Subcutaneous abdominal adipose tissue (tissue), 5 donors: ENCODE measurements around the gene ANKRD10.

Experiments used
- H3K27ac ChIP-seq: one replicate; pipeline ENCODE4 v1.7.0; 2013; ENCODE audit warnings: low read depth, mild to moderate bottlenecking, inconsistent platforms, low read length, moderate library complexity
- H3K27me3 ChIP-seq, 5 donors: one replicate each; pipeline ENCODE4 v1.7.0; 2013; ENCODE audit warnings: low read length in 5 of 5, inconsistent platforms in 1 of 5; ENCODE audit not compliant: control insufficient read depth in 5 of 5, insufficient read depth in 4 of 5
- H3K36me3 ChIP-seq, 5 donors: one replicate each; pipeline ENCODE4 v1.7.0; 2013; ENCODE audit warnings: low read length in 5 of 5; ENCODE audit not compliant: control insufficient read depth in 5 of 5, insufficient read depth in 5 of 5
- H3K4me1 ChIP-seq, 5 donors: one replicate each; pipeline ENCODE4 v1.7.0; 2013; ENCODE audit warnings: low read length in 5 of 5, mild to moderate bottlenecking in 3 of 5, moderate library complexity in 1 of 5; ENCODE audit not compliant: control insufficient read depth in 5 of 5, insufficient read depth in 5 of 5
- H3K4me3 ChIP-seq, 5 donors: one replicate each; pipeline ENCODE4 v1.7.0; 2013; ENCODE audit warnings: low read length in 5 of 5, low read depth in 1 of 5
- H3K9ac ChIP-seq, 5 donors: one replicate each; pipeline ENCODE4 v1.7.0; 2013; ENCODE audit warnings: low read length in 5 of 5, mild to moderate bottlenecking in 4 of 5, moderate library complexity in 3 of 5
- H3K9me3 ChIP-seq, 5 donors: one replicate each; pipeline ENCODE4 v1.7.0; 2013; ENCODE audit warnings: low read length in 5 of 5; ENCODE audit not compliant: control insufficient read depth in 5 of 5
- donor health status: healthy.
- donor health status: healthy.
- donor health status: healthy.
- donor health status: healthy.
- donor health status: healthy.

Gene ANKRD10

DNA sequence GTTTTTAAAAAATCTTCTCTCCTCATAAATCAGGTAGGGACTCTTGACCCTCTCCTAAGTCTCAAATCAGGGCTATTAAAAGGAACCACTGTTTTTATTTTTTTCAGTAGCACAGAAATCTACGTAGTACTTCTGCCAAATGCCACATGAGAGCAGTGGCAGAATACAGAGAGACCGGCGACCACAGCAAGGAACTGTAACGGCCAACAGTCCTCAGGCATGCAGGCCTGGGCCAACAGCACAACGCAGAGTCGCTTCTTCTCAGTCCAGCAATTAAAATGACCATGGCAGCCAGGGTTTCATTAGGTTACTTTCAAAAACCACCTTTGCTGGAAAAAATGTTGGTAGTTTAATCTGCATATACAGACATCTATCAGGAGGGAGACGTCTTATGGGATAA is 34.2 kb downstream of the ANKRD10 start:
- H3K4me3 ChIP-seq = no peak overlapping the region
- H3K9ac ChIP-seq = no peak overlapping the region
- H3K36me3 ChIP-seq = peaks cover 0 to 6% (median 5%) of the 10 kb centered on the region in 5 donors
- H3K27ac ChIP-seq = no peak overlapping the region
- no peaks in the 10 kb centered on the region for H3K9me3 ChIP-seq
- peaks cover 0 to 14% (median 5%) of the 10 kb centered on the region in 5 donors for H3K4me1 ChIP-seq
- no peaks in the 10 kb centered on the region for H3K27me3 ChIP-seq

DNA sequence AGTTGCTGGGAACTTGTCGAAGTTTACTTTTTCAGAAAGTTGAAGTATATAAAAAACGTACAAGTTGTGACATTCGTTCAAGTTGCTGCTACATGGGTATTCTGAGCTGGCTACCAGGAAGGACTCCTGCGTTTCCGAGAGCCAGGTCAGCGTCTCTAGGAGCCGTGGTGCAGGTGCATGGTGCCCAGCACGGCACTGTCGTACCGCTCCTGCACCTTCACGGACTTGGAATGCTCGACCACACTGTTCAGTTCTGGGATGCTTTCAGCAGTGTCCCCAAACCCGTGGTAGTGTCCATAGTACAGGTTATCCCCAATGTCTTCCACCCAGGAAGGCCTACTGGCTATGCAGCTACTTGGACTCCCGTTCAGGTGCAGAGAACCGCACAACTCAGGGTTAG is 35.4 kb downstream of the ANKRD10 start:
- Histone ChIP-seq H3K9me3 (no peaks in the 10 kb centered on the region), H3K36me3 (peaks cover 0 to 6% (median 5%) of the 10 kb centered on the region in 5 donors), H3K27me3 (no peaks in the 10 kb centered on the region), H3K4me1 (peaks cover 4 to 20% (median 12%) of the 10 kb centered on the region in 5 donors), H3K4me3 (no peak overlapping the region), H3K27ac (no peak overlapping the region), H3K9ac (no peak overlapping the region)

DNA sequence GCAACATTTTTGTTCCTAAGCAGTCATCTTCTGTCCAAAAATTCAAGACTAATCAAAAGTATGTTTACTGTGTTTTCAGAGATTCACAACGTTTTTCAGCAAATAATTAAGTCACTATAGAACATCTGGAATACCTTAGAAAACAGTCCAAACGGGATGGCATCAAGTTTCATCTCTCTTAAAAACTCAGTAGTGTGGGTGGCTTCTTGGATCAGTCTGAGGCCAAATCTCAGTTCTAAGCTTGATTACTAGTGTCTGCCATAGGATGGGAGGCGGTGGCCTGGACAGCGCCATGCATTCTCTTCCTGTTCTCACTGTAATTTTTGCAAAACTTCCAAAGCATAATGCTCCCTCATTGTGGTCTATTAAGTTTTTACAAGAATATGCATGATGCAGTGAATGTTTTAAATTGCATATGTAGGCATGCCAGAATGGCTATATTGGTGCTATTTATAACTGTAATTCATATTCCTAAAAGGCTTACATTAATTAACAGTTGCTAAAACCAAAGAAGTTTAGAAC is 37.1 kb downstream of the ANKRD10 start:
- H3K9me3 ChIP-seq = no peaks in the 10 kb centered on the region
- no peak overlapping the region for H3K4me3 ChIP-seq
- no peaks in the 10 kb centered on the region for H3K27me3 ChIP-seq
- no peak overlapping the region for H3K9ac ChIP-seq
- H3K4me1 ChIP-seq = peaks cover 7 to 24% (median 16%) of the 10 kb centered on the region in 5 donors
- no peak overlapping the region for H3K27ac ChIP-seq
- H3K36me3 ChIP-seq = peaks cover 0 to 6% (median 5%) of the 10 kb centered on the region in 5 donors

DNA sequence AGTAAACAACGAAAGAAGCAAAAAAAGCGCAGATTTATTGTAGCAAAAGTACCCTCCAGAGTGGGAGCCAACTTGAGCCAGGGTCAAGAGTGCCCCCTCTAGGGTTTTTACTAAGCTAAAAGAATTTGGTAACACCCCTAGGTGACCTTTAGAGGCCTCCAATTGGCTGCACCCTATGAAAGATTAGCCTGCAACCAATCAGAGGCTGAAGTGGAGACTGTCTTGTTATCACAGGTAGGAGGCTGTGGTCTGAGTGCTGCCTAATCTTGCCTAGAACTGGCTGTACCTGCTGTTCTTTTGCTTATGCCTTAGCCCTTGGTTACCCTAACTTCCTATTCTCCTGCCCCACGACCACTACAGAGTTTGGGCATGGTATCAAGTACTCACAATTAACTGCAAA is 38.3 kb downstream of the ANKRD10 start:
- Histone ChIP-seq H3K27me3 (no peaks in the 10 kb centered on the region), H3K4me3 (no peak overlapping the region), H3K27ac (no peak overlapping the region), H3K36me3 (peaks cover 0 to 6% (median 5%) of the 10 kb centered on the region in 5 donors), H3K4me1 (peaks cover 7 to 13% (median 11%) of the 10 kb centered on the region in 5 donors), H3K9me3 (no peaks in the 10 kb centered on the region), H3K9ac (no peak overlapping the region)

DNA sequence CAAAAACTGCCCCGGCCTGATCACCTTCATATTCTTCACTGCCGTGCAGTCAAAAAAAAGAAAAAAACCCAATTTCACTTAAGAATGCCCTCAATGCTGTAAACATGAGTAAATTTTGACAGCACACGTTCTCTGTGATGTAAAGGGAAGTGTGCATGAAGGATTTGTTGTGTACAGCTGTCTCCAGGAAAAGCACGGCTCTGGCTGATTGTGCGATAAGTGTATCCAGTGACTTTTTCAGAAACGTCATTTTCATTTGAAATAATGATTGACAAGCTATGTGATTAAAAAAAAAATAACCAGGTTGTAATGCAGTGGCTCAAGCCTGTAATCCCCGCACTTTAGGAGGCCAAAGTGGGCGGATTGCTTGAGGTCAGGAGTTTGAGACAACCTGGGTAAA is 39.6 kb downstream of the ANKRD10 start:
- H3K4me1 ChIP-seq = peaks cover 12 to 22% (median 19%) of the 10 kb centered on the region in 5 donors
- H3K9me3 ChIP-seq = peaks cover 0 to under 1% (median 0%) of the 10 kb centered on the region in 5 donors
- H3K27me3 ChIP-seq = peaks cover 0 to 1% (median 0%) of the 10 kb centered on the region in 5 donors
- H3K4me3 ChIP-seq = peak overlapping the region in 4 of 5 donors; percentile 9 to 58 (median 46)
- peaks cover 0 to 6% (median 5%) of the 10 kb centered on the region in 5 donors for H3K36me3 ChIP-seq
- peak overlapping the region in 2 of 5 donors; percentile 38 to 61 for H3K9ac ChIP-seq
- H3K27ac ChIP-seq = no peak overlapping the region

DNA sequence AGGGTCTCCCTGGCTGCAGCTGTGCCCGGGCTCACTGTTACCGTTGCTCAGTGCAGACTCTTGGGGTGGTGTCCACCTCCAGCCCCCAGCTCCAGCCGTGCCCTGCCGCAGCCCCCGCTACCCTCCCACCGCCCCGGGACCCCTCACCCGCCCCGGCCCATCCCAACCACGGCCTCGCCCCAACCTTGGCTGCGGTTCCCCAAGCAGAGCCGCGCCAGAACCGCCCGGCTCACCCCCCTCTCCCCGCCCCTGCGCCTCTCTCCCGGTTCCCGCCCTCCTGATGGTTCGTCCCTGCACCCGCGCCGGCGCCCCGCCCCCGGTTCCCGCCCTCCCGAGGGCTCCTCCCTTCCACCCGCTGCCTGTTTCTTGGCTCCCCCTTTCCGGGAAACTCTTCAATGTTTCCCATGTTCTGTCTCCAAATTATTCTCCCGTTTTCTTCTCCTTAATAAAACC is 40.3 kb downstream of the ANKRD10 start:
- Histone ChIP-seq H3K27ac (no peak overlapping the region), H3K4me3 (peak overlapping the region in 4 of 5 donors; percentile 46 to 61 (median 58)), H3K36me3 (peaks cover 0 to 4% (median 2%) of the 10 kb centered on the region in 5 donors), H3K9me3 (peaks cover 0 to 3% (median 0%) of the 10 kb centered on the region in 5 donors), H3K4me1 (peaks cover 16 to 29% (median 25%) of the 10 kb centered on the region in 5 donors), H3K9ac (peak overlapping the region in 2 of 5 donors; percentile 38 to 61), H3K27me3 (peaks cover 0 to 5% (median 0%) of the 10 kb centered on the region in 5 donors)

DNA sequence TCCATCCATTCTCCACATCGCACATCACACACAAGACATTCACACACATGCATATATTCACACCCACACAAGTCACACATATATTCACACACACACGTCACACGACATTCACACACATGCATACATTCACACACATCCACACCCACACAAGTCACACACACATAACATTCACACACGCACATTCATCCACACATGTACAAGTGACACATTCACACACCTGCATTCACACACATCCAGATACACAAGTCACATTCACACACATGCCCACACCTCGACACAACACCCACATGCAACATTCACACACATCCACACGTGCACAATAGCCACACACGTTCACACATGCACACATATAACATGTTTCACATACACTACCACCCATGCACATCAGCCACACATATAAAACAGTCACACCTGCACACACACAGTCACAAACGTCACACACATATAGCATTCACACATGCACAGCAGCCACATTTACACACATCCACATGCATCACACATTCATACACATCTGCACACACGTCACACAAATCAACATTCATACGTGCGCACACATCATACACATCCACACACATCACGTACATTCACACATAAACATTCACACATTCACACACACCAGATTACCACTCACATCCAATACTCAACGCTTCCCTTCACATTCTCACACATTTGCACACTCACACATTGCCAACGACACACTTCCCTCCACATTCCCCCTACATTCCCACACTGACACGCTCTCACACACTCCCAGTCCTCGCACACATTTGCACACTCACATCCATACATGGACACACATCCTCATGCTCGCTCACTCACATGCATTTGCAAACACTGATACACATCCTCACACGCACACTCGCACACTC is 41.0 kb downstream of the ANKRD10 start:
- Histone ChIP-seq H3K4me3 (peak overlapping the region in 4 of 5 donors; percentile 17 to 61 (median 58)), H3K4me1 (peaks cover 16 to 34% (median 25%) of the 10 kb centered on the region in 5 donors), H3K27me3 (peaks cover 0 to 5% (median 0%) of the 10 kb centered on the region in 5 donors), H3K27ac (no peak overlapping the region), H3K36me3 (no peaks in the 10 kb centered on the region), H3K9ac (no peak overlapping the region), H3K9me3 (peaks cover 0 to 3% (median 0%) of the 10 kb centered on the region in 5 donors)

DNA sequence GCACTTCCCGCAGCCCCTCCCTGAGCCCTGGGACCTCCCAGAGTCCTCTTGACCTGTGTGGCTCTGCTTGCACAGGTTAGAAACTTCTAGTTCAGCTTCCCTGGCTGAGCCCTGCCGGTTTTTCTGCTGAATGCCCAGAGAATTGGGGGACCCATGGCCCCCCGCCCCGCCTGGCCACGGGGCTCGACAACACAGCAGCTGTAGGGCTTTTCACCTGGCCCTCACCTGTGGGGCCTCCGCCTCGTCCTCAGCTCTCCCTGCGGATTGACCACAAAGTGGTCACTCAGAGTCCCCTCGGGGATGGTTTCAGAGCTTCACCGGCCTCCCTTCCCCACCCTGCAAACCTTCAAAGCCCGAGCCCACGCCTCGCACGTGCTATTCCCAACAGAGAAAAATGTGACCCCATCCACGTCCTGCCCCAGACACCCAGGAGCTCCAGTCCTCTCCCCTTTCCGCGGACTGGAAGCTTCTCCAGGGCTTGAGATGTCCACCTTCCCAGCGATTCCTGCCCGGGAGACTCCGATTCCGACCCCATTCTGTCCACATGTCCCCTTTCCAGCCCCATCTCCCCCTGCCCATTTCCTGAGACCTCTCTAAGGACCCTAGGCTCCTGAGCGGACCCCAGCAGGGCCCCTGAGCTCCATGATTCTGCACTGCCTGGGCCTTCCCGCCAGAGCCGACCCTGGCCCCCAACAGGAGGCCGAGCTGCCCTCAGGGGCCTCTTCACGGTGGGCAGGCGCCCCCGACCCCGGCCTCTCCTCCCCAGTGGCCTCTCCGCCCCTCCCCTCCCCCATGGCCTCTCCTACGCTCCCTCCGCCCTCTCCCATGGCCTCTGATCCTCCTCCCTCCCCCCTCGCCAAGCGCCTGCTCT is 41.9 kb downstream of the ANKRD10 start:
- peaks cover 16 to 34% (median 25%) of the 10 kb centered on the region in 5 donors for H3K4me1 ChIP-seq
- no peaks in the 10 kb centered on the region for H3K36me3 ChIP-seq
- H3K9me3 ChIP-seq = peaks cover 0 to 3% (median 0%) of the 10 kb centered on the region in 5 donors
- no peak overlapping the region for H3K9ac ChIP-seq
- peaks cover 0 to 5% (median 0%) of the 10 kb centered on the region in 5 donors for H3K27me3 ChIP-seq
- no peak overlapping the region for H3K27ac ChIP-seq
- no peak overlapping the region for H3K4me3 ChIP-seq

DNA sequence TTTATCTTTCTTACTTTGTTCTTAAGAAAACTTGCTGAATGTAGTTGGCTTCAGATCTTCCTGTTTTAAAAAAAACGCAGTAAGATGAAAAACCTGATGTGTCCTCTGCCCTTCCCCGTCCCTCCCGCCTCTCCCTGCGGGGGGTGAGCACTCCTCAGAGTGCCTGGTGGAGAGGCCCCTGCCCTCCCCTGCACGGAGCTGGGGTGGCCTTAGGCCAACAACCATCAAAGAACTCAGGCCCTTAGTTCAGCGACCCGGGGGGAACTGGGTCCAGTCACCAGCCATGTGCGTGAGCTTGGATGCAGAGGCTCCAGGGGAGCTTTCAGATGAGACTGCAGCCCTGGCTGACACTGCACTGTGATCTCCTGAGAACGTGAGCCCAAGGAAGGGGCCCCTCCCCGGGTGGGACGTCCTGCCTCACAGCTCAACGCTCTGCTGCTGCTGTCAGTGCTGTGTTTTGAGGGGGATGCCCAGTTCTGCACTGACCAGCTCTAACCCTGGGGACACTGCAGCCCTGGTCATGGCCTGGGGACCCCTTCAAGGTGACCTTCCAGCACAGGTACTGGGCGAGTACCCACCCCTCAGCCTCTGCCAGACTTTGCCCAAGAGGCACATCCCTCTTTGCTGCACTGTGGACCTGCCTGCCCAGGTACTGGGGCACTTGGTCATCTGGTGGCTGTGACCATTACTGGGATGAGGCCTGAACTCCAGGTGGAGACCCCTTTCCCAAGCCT is 42.7 kb downstream of the ANKRD10 start:
- peaks cover 0 to 3% (median 0%) of the 10 kb centered on the region in 5 donors for H3K9me3 ChIP-seq
- peaks cover 0 to 5% (median 0%) of the 10 kb centered on the region in 5 donors for H3K27me3 ChIP-seq
- no peaks in the 10 kb centered on the region for H3K36me3 ChIP-seq
- no peak overlapping the region for H3K27ac ChIP-seq
- H3K9ac ChIP-seq = no peak overlapping the region
- H3K4me1 ChIP-seq = peaks cover 16 to 34% (median 25%) of the 10 kb centered on the region in 5 donors
- H3K4me3 ChIP-seq = no peak overlapping the region
